Measurements from ENCODE around the gene GAL. TPM values are rescaled to one million over a fixed set of nuclear protein-coding genes. Genes with fewer than 3 reads are reported as not detected.

Gene GAL
- total RNA-seq, 1 donor from 2014 or later: 23.4 TPM

DNA sequence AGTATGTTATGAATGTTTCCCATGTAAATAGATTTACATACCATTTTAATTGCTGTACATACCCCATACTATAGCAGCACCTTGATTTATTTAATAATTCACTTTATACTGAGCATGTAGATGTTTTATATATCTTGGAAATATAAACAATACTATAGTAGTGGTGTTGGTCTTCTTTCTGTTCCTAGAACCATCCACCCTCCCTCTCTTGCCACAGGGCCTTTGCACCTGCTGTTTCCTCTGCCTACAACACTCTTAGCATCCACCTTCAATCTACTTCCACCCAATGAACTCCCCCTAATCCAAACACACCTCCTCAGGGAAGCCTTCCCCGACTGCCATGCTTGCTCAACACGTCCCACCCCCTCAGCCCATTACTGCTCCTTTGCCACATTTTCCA, 36.7 kb downstream of the GAL start:
- Mint-ChIP-seq H3K4me1 (ENCODE audit: low read depth, unreplicated experiment) (no peaks in the 10 kb centered on the region), H3K36me3 (ENCODE audit: low read depth, unreplicated experiment) (peaks cover 4% of the 10 kb centered on the region), H3K9me3 (ENCODE audit: unreplicated experiment) (peaks cover 27% of the 10 kb centered on the region), H3K4me3 (ENCODE audit: unreplicated experiment) (no peak overlapping the region), H3K27ac (ENCODE audit: unreplicated experiment) (no peak overlapping the region), H3K27me3 (ENCODE audit: low read depth, unreplicated experiment) (peaks cover 22% of the 10 kb centered on the region)
- no peak overlapping the region for H3K4me3 ChIP-seq (ENCODE audit: insufficient read depth, low read depth, low read length)
- H3K4me2 ChIP-seq (ENCODE audit: low read length): no peak overlapping the region
- no peaks in the 10 kb centered on the region for H4K20me1 ChIP-seq (ENCODE audit: insufficient read depth, low read length)
- H3K4me1 ChIP-seq (ENCODE audit: insufficient read depth, low read length): no peaks in the 10 kb centered on the region
- DNase-seq (ENCODE audit: low read depth) (no peak), FAIRE-seq (no peak)
- peaks cover 43% of the 10 kb centered on the region for H3K27me3 ChIP-seq (ENCODE audit: insufficient read depth, low read length)
- H2AFZ ChIP-seq (ENCODE audit: low read depth, low read length): no peak overlapping the region
- TF ChIP-seq, protein P1, sequence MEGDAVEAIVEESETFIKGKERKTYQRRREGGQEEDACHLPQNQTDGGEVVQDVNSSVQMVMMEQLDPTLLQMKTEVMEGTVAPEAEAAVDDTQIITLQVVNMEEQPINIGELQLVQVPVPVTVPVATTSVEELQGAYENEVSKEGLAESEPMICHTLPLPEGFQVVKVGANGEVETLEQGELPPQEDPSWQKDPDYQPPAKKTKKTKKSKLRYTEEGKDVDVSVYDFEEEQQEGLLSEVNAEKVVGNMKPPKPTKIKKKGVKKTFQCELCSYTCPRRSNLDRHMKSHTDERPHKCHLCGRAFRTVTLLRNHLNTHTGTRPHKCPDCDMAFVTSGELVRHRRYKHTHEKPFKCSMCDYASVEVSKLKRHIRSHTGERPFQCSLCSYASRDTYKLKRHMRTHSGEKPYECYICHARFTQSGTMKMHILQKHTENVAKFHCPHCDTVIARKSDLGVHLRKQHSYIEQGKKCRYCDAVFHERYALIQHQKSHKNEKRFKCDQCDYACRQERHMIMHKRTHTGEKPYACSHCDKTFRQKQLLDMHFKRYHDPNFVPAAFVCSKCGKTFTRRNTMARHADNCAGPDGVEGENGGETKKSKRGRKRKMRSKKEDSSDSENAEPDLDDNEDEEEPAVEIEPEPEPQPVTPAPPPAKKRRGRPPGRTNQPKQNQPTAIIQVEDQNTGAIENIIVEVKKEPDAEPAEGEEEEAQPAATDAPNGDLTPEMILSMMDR (IDR thresholded peaks at IDR 0.05; ENCODE audit: insufficient read depth, low read depth, low read length): no peak
- TF ChIP-seq EZH2 (IDR thresholded peaks at IDR 0.05; ENCODE audit: insufficient read depth, low read length): no peak
- no peak overlapping the region for H3K27ac ChIP-seq (ENCODE audit: low read depth, low read length)
- H3K36me3 ChIP-seq (ENCODE audit: insufficient read depth, low read length): no peaks in the 10 kb centered on the region
- no peak overlapping the region for H3K9ac ChIP-seq (ENCODE audit: low read length)
- H3K79me2 ChIP-seq (ENCODE audit: insufficient read depth, low read length): no peaks in the 10 kb centered on the region
- H3K9me3 ChIP-seq (ENCODE audit: insufficient read depth, low read depth, low read length): peaks cover 7% of the 10 kb centered on the region

DNA sequence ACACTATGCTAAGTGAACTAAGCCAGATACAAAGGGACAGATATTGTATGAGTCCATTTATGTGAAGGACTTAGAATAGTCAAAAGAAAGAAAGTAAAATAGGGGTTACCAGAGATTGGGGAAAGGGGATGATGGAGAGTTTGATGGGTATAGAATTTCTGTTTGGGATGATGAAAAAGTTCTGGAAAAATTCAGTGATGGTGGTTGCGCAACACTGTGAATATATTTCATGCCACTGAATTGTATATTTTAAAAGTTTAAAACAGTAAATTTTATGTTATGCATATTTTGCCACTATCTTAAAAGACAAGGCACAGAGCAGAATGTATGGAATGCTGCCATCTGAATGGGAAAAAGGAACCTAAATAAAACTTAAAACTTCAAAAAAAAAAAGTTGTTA, 37.8 kb downstream of the GAL start:
- no peak for DNase-seq (ENCODE audit: low read depth)
- Mint-ChIP-seq H3K27ac (ENCODE audit: unreplicated experiment) (no peak overlapping the region), H3K36me3 (ENCODE audit: low read depth, unreplicated experiment) (peaks cover 2% of the 10 kb centered on the region), H3K27me3 (ENCODE audit: low read depth, unreplicated experiment) (peaks cover 24% of the 10 kb centered on the region), H3K9me3 (ENCODE audit: unreplicated experiment) (peaks cover 22% of the 10 kb centered on the region), H3K4me3 (ENCODE audit: unreplicated experiment) (no peak overlapping the region), H3K4me1 (ENCODE audit: low read depth, unreplicated experiment) (no peaks in the 10 kb centered on the region)
- H4K20me1 ChIP-seq (ENCODE audit: insufficient read depth, low read length): no peaks in the 10 kb centered on the region
- H3K4me3 ChIP-seq (ENCODE audit: insufficient read depth, low read depth, low read length): no peak overlapping the region
- H3K4me2 ChIP-seq (ENCODE audit: low read length): no peak overlapping the region
- H3K9ac ChIP-seq (ENCODE audit: low read length): no peak overlapping the region
- peaks cover 7% of the 10 kb centered on the region for H3K9me3 ChIP-seq (ENCODE audit: insufficient read depth, low read depth, low read length)
- FAIRE-seq: no peak
- peaks cover 45% of the 10 kb centered on the region for H3K27me3 ChIP-seq (ENCODE audit: insufficient read depth, low read length)
- TF ChIP-seq, protein P1 (IDR thresholded peaks at IDR 0.05; ENCODE audit: insufficient read depth, low read depth, low read length): no peak
- no peak for TF ChIP-seq EZH2 (IDR thresholded peaks at IDR 0.05; ENCODE audit: insufficient read depth, low read length)
- H2AFZ ChIP-seq (ENCODE audit: low read depth, low read length): no peak overlapping the region
- no peaks in the 10 kb centered on the region for H3K79me2 ChIP-seq (ENCODE audit: insufficient read depth, low read length)
- H3K27ac ChIP-seq (ENCODE audit: low read depth, low read length): no peak overlapping the region
- no peaks in the 10 kb centered on the region for H3K4me1 ChIP-seq (ENCODE audit: insufficient read depth, low read length)
- no peaks in the 10 kb centered on the region for H3K36me3 ChIP-seq (ENCODE audit: insufficient read depth, low read length)

DNA sequence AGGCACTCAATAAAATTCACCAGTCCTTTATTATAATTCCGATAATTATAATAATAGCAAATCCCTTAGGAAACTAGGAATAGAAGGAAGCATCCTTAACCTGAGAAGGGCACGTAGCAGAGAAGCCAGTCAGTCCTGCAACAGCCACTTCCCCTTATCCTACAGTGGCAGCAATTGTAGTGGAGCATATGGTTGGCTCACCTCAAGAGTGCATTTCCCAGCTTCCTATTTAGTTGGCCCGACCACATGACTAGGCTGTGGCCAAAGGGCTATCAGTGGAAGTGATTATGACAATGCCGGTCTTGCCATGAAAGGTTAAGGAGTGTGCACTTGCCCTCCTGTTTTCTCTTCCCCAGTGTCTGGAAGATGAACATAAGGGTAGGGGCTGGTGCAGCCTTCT, 39.9 kb downstream of the GAL start:
- peaks cover 17% of the 10 kb centered on the region for H3K9me3 Mint-ChIP-seq (ENCODE audit: unreplicated experiment)
- H3K9ac ChIP-seq (ENCODE audit: low read length): no peak overlapping the region
- H3K4me1 Mint-ChIP-seq (ENCODE audit: low read depth, unreplicated experiment): no peaks in the 10 kb centered on the region
- no peaks in the 10 kb centered on the region for H3K36me3 ChIP-seq (ENCODE audit: insufficient read depth, low read length)
- peaks cover 35% of the 10 kb centered on the region for H3K27me3 Mint-ChIP-seq (ENCODE audit: low read depth, unreplicated experiment)
- no peak for TF ChIP-seq EZH2 (IDR thresholded peaks at IDR 0.05; ENCODE audit: insufficient read depth, low read length)
- TF ChIP-seq, protein P1 (IDR thresholded peaks at IDR 0.05; ENCODE audit: insufficient read depth, low read depth, low read length): no peak
- no peak overlapping the region for H3K4me3 ChIP-seq (ENCODE audit: insufficient read depth, low read depth, low read length)
- H4K20me1 ChIP-seq (ENCODE audit: insufficient read depth, low read length): no peaks in the 10 kb centered on the region
- no peak overlapping the region for H3K27ac ChIP-seq (ENCODE audit: low read depth, low read length)
- FAIRE-seq: no peak
- H3K27ac Mint-ChIP-seq (ENCODE audit: unreplicated experiment): no peak overlapping the region
- no peak for DNase-seq (ENCODE audit: low read depth)
- H3K36me3 Mint-ChIP-seq (ENCODE audit: low read depth, unreplicated experiment): peaks cover 2% of the 10 kb centered on the region
- no peaks in the 10 kb centered on the region for H3K79me2 ChIP-seq (ENCODE audit: insufficient read depth, low read length)
- no peak overlapping the region for H3K4me3 Mint-ChIP-seq (ENCODE audit: unreplicated experiment)
- H3K4me2 ChIP-seq (ENCODE audit: low read length): no peak overlapping the region
- no peak overlapping the region for H2AFZ ChIP-seq (ENCODE audit: low read depth, low read length)
- H3K9me3 ChIP-seq (ENCODE audit: insufficient read depth, low read depth, low read length): peaks cover 4% of the 10 kb centered on the region
- H3K4me1 ChIP-seq (ENCODE audit: insufficient read depth, low read length): no peaks in the 10 kb centered on the region
- H3K27me3 ChIP-seq (ENCODE audit: insufficient read depth, low read length): peaks cover 43% of the 10 kb centered on the region
